Measurements from ENCODE around the gene EDC4. TPM values are rescaled to one million over a fixed set of nuclear protein-coding genes. Genes with fewer than 3 reads are reported as not detected.

Gene EDC4
- total RNA-seq, 2 experiments from 2014 or later: 134 to 145 TPM

DNA sequence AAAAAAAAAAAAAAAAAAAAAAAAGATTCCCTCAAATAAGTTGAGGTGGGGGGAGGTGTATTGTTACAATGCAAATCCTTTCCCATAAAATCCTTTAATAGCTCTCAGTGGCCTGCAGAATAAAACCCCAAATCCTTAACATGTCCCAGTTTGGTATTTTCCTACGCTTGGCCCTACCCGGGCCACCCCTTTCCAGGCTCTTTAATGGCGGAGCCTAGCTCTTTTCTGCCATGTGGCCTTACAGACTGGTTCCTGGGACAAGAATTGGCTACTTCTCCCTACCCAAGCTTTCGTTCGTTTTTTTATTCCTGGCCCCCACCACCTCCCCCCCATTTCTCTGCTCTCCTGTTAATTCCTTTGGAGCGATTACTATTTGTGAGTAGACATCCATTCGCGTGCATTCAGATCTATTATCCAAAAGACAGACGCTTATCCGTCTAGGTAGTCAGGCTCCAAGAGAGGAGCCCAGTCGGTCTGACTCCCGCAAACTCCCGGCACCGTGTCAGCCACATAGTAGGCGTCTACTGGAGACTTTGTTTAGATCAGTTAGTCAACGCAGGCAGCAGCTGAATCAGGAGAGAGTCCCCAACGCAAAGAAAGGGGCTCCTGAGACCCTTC, 31.5 kb upstream of the EDC4 start:
- peaks cover 24% of the 10 kb centered on the region for H3K36me3 Mint-ChIP-seq (ENCODE audit: low read depth)
- ChIA-PET CTCF (interaction anchor here (1.2 to 1.4 kb wide), 2 partner anchors 15 to 25 kb away, joined by 3 to 9 read pairs; no protein-coding TSS in a partner anchor), POLR2A (interaction anchor here (0.5 kb wide), 1 partner anchor 280 kb away, joined by 4 read pairs; no protein-coding TSS in a partner anchor)
- peak overlapping the region; percentile 91 for H3K4me3 Mint-ChIP-seq
- no peaks in the 10 kb centered on the region for H3K9me3 Mint-ChIP-seq
- peak overlapping the region; percentile 96 for H3K4me3 ChIP-seq (ENCODE audit: low read length)
- peak overlapping the region; percentile 95 for H3K27ac Mint-ChIP-seq
- intact Hi-C loops (cut with DNase I, micrococcal nuclease): loop anchor here (5.0 to 10.0 kb wide), 2 partner anchors 51 to 617 kb away; partner anchors contain the start of genes PSKH1 (in 1 of the 2) and TMEM208 (in 1 of the 2)
- H3K4me1 Mint-ChIP-seq (ENCODE audit: low read depth): peaks cover 42% of the 10 kb centered on the region
- H3K27me3 Mint-ChIP-seq: no peaks in the 10 kb centered on the region
- DNase-seq (no peak), ATAC-seq (ENCODE audit: poor library complexity) (no peak)
- H3K36me3 ChIP-seq (ENCODE audit: insufficient read depth, low read length): peaks cover 9% of the 10 kb centered on the region
- H3K4me1 ChIP-seq (ENCODE audit: insufficient read depth, low read length): peaks cover 48% of the 10 kb centered on the region
- no peaks in the 10 kb centered on the region for H3K27me3 ChIP-seq (ENCODE audit: control insufficient read depth in 1 of 2, insufficient read depth in 2 of 2, low read length in 2 of 2)
- H3K9me3 ChIP-seq (ENCODE audit: control insufficient read depth in 1 of 2, insufficient read depth in 1 of 2, low read length in 2 of 2): no peaks in the 10 kb centered on the region
- peak overlapping the region in 1 of 2 donors; percentile 99 for H3K27ac ChIP-seq (ENCODE audit: low read depth in 1 of 2, low read length in 2 of 2)
- no peak for TF ChIP-seq CTCF (IDR thresholded peaks at IDR 0.05)

GRCh38 chr16:67841816-67842508, 30.9 kb upstream of the EDC4 start, which contains the start of gene THAP11:
Gene THAP11, plus strand, starts transcription at chr16:67842320. Its CDS starts 235 bp downstream, at chr16:67842555.
- ChIA-PET CTCF (interaction anchor here (1.2 to 4.9 kb wide), 3 partner anchors 15 to 25 kb away, joined by 3 to 41 read pairs (median 4); no protein-coding TSS in a partner anchor), POLR2A (interaction anchor here (1.8 to 2.6 kb wide), 2 partner anchors 8 to 243 kb away, joined by 9 to 18 read pairs; partner anchors contain the start of gene NFATC3)
- peaks cover 42% of the 10 kb centered on the region for H3K4me1 Mint-ChIP-seq (ENCODE audit: low read depth)
- TF ChIP-seq CTCF (IDR thresholded peaks at IDR 0.05): peak; percentile 85
- no peaks in the 10 kb centered on the region for H3K9me3 ChIP-seq (ENCODE audit: control insufficient read depth in 1 of 2, insufficient read depth in 1 of 2, low read length in 2 of 2)
- peak; percentile 90 to 97 (median 94) for DNase-seq
- H3K27me3 ChIP-seq (ENCODE audit: control insufficient read depth in 1 of 2, insufficient read depth in 2 of 2, low read length in 2 of 2): no peaks in the 10 kb centered on the region
- peak within 1 kb of the TSS; percentile 96 for H3K4me3 ChIP-seq (ENCODE audit: low read length)
- peaks cover 50% of the 10 kb centered on the region for H3K4me1 ChIP-seq (ENCODE audit: insufficient read depth, low read length)
- no peaks in the 10 kb centered on the region for H3K27me3 Mint-ChIP-seq
- H3K36me3 Mint-ChIP-seq (ENCODE audit: low read depth): peaks cover 24% of the 10 kb centered on the region
- H3K9me3 Mint-ChIP-seq: no peaks in the 10 kb centered on the region
- peak; percentile 55 for ATAC-seq (ENCODE audit: poor library complexity)
- intact Hi-C loops (cut with DNase I, micrococcal nuclease): loop anchor here (1.0 to 10.0 kb wide), 3 partner anchors 50 to 617 kb away; partner anchors contain the start of genes PSKH1 (in 1 of the 2), PSMB10 (in 1 of the 2) and TMEM208 (in 1 of the 2)
- H3K27ac ChIP-seq (ENCODE audit: low read depth in 1 of 2, low read length in 2 of 2): peak within 1 kb of the TSS; percentile 87 to 99
- H3K27ac Mint-ChIP-seq: peak within 1 kb of the TSS; percentile 95
- H3K4me3 Mint-ChIP-seq: peak within 1 kb of the TSS; percentile 98
- H3K36me3 ChIP-seq (ENCODE audit: insufficient read depth, low read length): peaks cover 9% of the 10 kb centered on the region
